Liver (tissue), 9 donors: ENCODE measurements around the gene IL11RA. TPM values are rescaled to one million over a fixed set of nuclear protein-coding genes. Genes with fewer than 3 reads are reported as not detected.
A peak's percentile ranks its signal among the peaks of the same experiment; 100 is the strongest.

Source experiments
- DNase-seq: peaks from one replicate; pipeline ENCODE4 v3.0.0-alpha.2; 2017; ENCODE audit warnings: low spot score
- H3K27ac ChIP-seq, 2 donors: one replicate each; pipeline ENCODE4 v1.7.0; 2013; ENCODE audit warnings: inconsistent platforms in 2 of 2, low read length in 2 of 2, control low read depth in 1 of 2, low read depth in 1 of 2, mild to moderate bottlenecking in 1 of 2
- H3K27me3 ChIP-seq, 4 donors: one replicate each; pipeline versions ENCODE4 v1.6.1 to v1.7.0; 2013; ENCODE audit warnings: low read length in 3 of 4, inconsistent platforms in 1 of 4, mild to moderate bottlenecking in 1 of 4, moderate library complexity in 1 of 4; ENCODE audit not compliant: control insufficient read depth in 4 of 4, insufficient read depth in 4 of 4
- H3K36me3 ChIP-seq, 4 donors: one replicate each; pipeline versions ENCODE4 v1.6.1 to v1.7.0; 2013; ENCODE audit warnings: low read length in 3 of 4, mild to moderate bottlenecking in 3 of 4, low read depth in 1 of 4, moderate library complexity in 1 of 4; ENCODE audit not compliant: control insufficient read depth in 4 of 4, insufficient read depth in 3 of 4
- H3K4me1 ChIP-seq, 4 donors: one replicate each; pipeline versions ENCODE4 v1.6.1 to v1.7.0; 2013; ENCODE audit warnings: low read length in 3 of 4, mild to moderate bottlenecking in 3 of 4, moderate library complexity in 1 of 4; ENCODE audit not compliant: control insufficient read depth in 4 of 4, insufficient read depth in 4 of 4
- H3K4me3 ChIP-seq, 3 donors: one replicate each; pipeline versions ENCODE4 v1.6.1 to v1.7.0; 2013; ENCODE audit warnings: low read length in 3 of 3, control low read depth in 1 of 3, low read depth in 1 of 3, mild to moderate bottlenecking in 1 of 3
- H3K9ac ChIP-seq, 2 donors: one replicate each; pipeline ENCODE4 v1.7.0; 2013; ENCODE audit warnings: low read length in 2 of 2, mild to moderate bottlenecking in 2 of 2, moderate library complexity in 2 of 2, control low read depth in 1 of 2, low read depth in 1 of 2
- H3K9me3 ChIP-seq, 4 donors: one replicate each; pipeline versions ENCODE4 v1.6.1 to v1.7.0; 2013; ENCODE audit warnings: low read length in 3 of 4; ENCODE audit not compliant: control insufficient read depth in 4 of 4
- CTCF ChIP-seq: fragments of 150-350 bp; IDR thresholded peaks from 2 replicates; pipeline ENCODE4 v1.5.1; 2017; ENCODE audit warnings: improper control_type of control experiment, low read depth, low read length; ENCODE audit not compliant: missing input control
- EGR1 ChIP-seq, 2 donors: IDR thresholded peaks; 2 replicates each; pipeline ENCODE4 v1.6.1; 2016 to 2018; ENCODE audit warnings: antibody characterized with exemption in 2 of 2, low read depth in 2 of 2
- FOXA1 ChIP-seq: IDR thresholded peaks from 2 replicates; pipeline ENCODE4 v1.6.1; 2016; ENCODE audit warnings: antibody characterized with exemption
- FOXA2 ChIP-seq: IDR thresholded peaks from 2 replicates; pipeline ENCODE4 v1.6.1; 2016; ENCODE audit warnings: antibody characterized with exemption
- GABPA ChIP-seq, 2 donors: IDR thresholded peaks in 1 of 2; conservative IDR thresholded peaks in 1 of 2; 2 replicates each; pipeline ENCODE4 v1.6.1; 2016; ENCODE audit warnings: antibody characterized with exemption in 2 of 2, mild to moderate bottlenecking in 1 of 2, moderate library complexity in 1 of 2
- HNF4A ChIP-seq, 2 donors: conservative IDR thresholded peaks; 2 replicates each; pipeline ENCODE4 v1.6.1; 2016; ENCODE audit warnings: antibody characterized with exemption in 2 of 2, mild to moderate bottlenecking in 2 of 2
- HNF4G ChIP-seq: IDR thresholded peaks from 2 replicates; pipeline ENCODE4 v1.6.1; 2016; ENCODE audit warnings: antibody characterized with exemption
- JUND ChIP-seq, 2 donors: IDR thresholded peaks; 2 replicates each; pipeline ENCODE4 v1.6.1; 2016; ENCODE audit warnings: antibody characterized with exemption in 2 of 2
- NR2F2 ChIP-seq: IDR thresholded peaks from 2 replicates; pipeline ENCODE4 v1.6.1; 2016; ENCODE audit warnings: antibody characterized with exemption
- RAD21 ChIP-seq, 2 donors: IDR thresholded peaks; 2 replicates each; pipeline ENCODE4 v1.6.1; 2016; ENCODE audit warnings: antibody characterized with exemption in 2 of 2, mild to moderate bottlenecking in 2 of 2
- REST ChIP-seq: IDR thresholded peaks from 2 replicates; pipeline ENCODE4 v1.6.1; 2016; ENCODE audit warnings: antibody characterized with exemption, mild to moderate bottlenecking
- RXRA ChIP-seq, 2 donors: IDR thresholded peaks; 2 replicates each; pipeline ENCODE4 v1.6.1; 2017 to 2018; ENCODE audit warnings: antibody characterized with exemption in 2 of 2, mild to moderate bottlenecking in 1 of 2
- SP1 ChIP-seq: IDR thresholded peaks from 2 replicates; pipeline ENCODE4 v1.6.1; 2018; ENCODE audit warnings: antibody characterized with exemption, mild to moderate bottlenecking
- TAF1 ChIP-seq: conservative IDR thresholded peaks from 2 replicates; pipeline ENCODE4 v1.6.1; 2016; ENCODE audit warnings: antibody characterized with exemption, mild to moderate bottlenecking
- YY1 ChIP-seq: IDR thresholded peaks from 2 replicates; pipeline ENCODE4 v1.6.1; 2016; ENCODE audit warnings: antibody characterized with exemption, mild to moderate bottlenecking
- WGBS: extraction: QIAGEN DNeasy Blood & Tissue Kit; methylation state at CpG from one replicate; pipeline ENCODE4 v1.1.7; 2013; 5-methylcytosine and 5-hydroxymethylcytosine counted together
- polyA plus RNA-seq, 2 donors: library from polyadenylated mRNA; stranded (reverse) in 1 of 2; unstranded in 1 of 2; fragments of 200-250 nt in 1 of 2; fragments of >200 nt in 1 of 2; fragmentation: Nextera tagmentation in 1 of 2; extraction: Ambion mirVana in 1 of 2; gene quantifications; one replicate each; pipeline versions ENCODE4 v1.2.1 to v1.2.3, GENCODE V29; 2013 to 2015
- total RNA-seq, 2 donors: library from RNA; depleted of rRNA; stranded (reverse); fragments of >200 nt; gene quantifications; one replicate each; pipeline ENCODE4 v1.2.3, GENCODE V29; 2014
- TF ChIP-seq, protein P1 (sequence below): IDR thresholded peaks from 2 replicates; pipeline ENCODE4 v1.6.1; 2016; ENCODE audit warnings: antibody characterized with exemption
- TF ChIP-seq, protein P2 (sequence below): IDR thresholded peaks from 2 replicates; pipeline ENCODE4 v1.6.1; 2016; ENCODE audit warnings: antibody characterized with exemption
- TF ChIP-seq, protein P3 (sequence below): IDR thresholded peaks from 2 replicates; pipeline ENCODE4 v1.6.1; 2016; ENCODE audit warnings: antibody characterized with exemption
- donor health status: healthy.
- donor health status: healthy.
- donor health status: healthy.
- donor health status: healthy.
- donor health status: healthy.

The IL11RA gene
- total RNA-seq (10 to 100 TPM; 14.8 to 35.3 TPM), polyA plus RNA-seq (10 to 100 TPM in 1 of 2 donors, 1 to 10 TPM in 1; 10.0 to 14.7 TPM)

DNA sequence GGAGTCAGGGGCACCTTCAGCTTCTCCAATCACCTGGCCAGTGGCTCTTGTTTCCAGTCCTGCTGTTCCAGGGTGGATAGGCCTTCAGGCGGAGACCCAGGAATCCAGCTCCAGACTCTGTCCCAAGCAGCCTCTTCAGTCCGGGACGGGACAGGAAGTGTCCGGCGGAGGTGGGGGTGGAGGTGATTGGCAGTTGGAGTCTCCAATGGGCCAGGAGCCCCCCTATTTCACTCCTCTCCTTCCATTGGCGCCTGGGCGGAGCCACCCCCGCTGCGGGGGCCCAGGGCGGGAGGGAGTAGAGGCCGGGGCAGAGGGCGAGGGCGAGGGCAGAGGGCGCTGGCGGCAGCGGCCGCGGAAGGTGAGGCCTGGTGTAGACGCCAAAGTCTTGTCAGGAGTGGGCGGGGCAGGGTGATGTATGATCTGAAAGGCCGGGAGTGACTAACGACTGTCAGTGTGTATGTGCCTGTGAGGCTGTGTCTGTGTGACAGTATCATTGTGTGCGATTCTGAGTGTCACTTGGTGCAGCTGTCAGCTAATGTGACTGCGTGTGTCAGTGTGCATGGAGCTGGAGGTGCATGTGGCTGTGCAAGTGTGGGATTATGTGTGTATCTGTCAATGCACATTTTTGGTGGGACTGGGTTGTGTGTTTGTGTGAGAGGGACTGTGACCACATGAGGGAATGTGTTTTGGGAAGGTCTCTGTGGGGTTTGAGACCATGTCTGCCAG, at the start of gene IL11RA:
TSS of gene IL11RA (plus strand) at position 310 of the 726 bp plus-strand sequence. CDS start 3,033 bp downstream, outside the sequence.
- peak within 1 kb of the TSS; percentile 56 to 87 for H3K9ac ChIP-seq
- H3K4me3 ChIP-seq, result peak within 1 kb of the TSS; percentile 30 to 70 (median 50)
- no peaks in the 10 kb centered on the region for H3K27me3 ChIP-seq
- DNase-seq, result peak; percentile 81
- peaks cover 0 to 15% (median 10%) of the 10 kb centered on the region in 4 donors for H3K36me3 ChIP-seq
- TF ChIP-seq GABPA (IDR thresholded peaks at IDR 0.05 in 1 of 2, conservative IDR thresholded peaks at IDR 0.05 in 1 of 2) (peak in 1 of 2 donors; percentile 87), FOXA1 (peak; percentile 28), RAD21 (IDR thresholded peaks at IDR 0.05) (peak in 1 of 2 donors; percentile 36), SP1 (peak; percentile 84), FOXA2 (no peak), YY1 (peak; percentile 65), JUND (IDR thresholded peaks at IDR 0.05) (no peak), RXRA (IDR thresholded peaks at IDR 0.05) (peak; percentile 57 to 68), CTCF (no peak), EGR1 (IDR thresholded peaks at IDR 0.05; ENCODE audit: low read depth in 2 of 2) (peak; percentile 81 to 92), REST (peak; percentile 61), NR2F2 (peak; percentile 78), HNF4A (conservative IDR thresholded peaks at IDR 0.05) (peak; percentile 96 to 97), TAF1 (no peak), HNF4G (peak; percentile 86)
- TF ChIP-seq, protein P1, sequence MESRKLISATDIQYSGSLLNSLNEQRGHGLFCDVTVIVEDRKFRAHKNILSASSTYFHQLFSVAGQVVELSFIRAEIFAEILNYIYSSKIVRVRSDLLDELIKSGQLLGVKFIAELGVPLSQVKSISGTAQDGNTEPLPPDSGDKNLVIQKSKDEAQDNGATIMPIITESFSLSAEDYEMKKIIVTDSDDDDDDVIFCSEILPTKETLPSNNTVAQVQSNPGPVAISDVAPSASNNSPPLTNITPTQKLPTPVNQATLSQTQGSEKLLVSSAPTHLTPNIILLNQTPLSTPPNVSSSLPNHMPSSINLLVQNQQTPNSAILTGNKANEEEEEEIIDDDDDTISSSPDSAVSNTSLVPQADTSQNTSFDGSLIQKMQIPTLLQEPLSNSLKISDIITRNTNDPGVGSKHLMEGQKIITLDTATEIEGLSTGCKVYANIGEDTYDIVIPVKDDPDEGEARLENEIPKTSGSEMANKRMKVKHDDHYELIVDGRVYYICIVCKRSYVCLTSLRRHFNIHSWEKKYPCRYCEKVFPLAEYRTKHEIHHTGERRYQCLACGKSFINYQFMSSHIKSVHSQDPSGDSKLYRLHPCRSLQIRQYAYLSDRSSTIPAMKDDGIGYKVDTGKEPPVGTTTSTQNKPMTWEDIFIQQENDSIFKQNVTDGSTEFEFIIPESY, result no peak
- TF ChIP-seq, protein P2, sequence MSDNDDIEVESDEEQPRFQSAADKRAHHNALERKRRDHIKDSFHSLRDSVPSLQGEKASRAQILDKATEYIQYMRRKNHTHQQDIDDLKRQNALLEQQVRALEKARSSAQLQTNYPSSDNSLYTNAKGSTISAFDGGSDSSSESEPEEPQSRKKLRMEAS, result no peak
- TF ChIP-seq, protein P3, sequence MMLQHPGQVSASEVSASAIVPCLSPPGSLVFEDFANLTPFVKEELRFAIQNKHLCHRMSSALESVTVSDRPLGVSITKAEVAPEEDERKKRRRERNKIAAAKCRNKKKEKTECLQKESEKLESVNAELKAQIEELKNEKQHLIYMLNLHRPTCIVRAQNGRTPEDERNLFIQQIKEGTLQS, result no peak
- WGBS, result 6% methylated on average over 24 of the region's 24 CpGs
- H3K4me1 ChIP-seq, result peaks cover 14 to 71% (median 64%) of the 10 kb centered on the region in 4 donors
- peak within 1 kb of the TSS; percentile 58 to 80 for H3K27ac ChIP-seq
- no peaks in the 10 kb centered on the region for H3K9me3 ChIP-seq
